Measurements from ENCODE around the gene ZBTB20. TPM values are rescaled to one million over a fixed set of nuclear protein-coding genes. Genes with fewer than 3 reads are reported as not detected.

ZBTB20 gene
- total and polyA plus RNA-seq, 9 donors: 4.3 to 160 (median 107) TPM

DNA sequence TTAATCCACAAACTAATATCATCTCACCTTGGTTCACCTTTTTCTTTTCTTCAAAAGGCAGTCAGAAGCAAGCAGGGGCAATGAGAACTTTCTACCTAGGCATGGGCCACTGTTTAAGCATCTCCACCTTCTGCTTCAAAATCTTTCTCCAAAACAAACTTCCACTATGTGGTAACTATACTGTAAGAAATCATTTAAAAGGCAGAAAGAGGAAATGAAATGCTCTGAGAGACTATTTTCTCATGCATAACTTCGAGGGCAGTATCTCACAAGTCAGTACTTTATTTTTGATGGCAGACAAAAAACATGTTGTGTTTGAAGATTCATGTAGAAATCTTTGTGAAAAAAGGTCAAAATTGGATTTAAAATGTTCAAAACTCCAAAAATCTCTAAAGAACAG, 419.7 kb downstream of the ZBTB20 start:
- Histone ChIP-seq H3K27ac (no peak overlapping the region), H3K4me1 (ENCODE audit: insufficient read depth) (no peaks in the 10 kb centered on the region), H3K9me3 (no peaks in the 10 kb centered on the region), H3K36me3 (no peaks in the 10 kb centered on the region), H3K27me3 (no peaks in the 10 kb centered on the region), H3K4me3 (no peak overlapping the region)
- 29 to 41% (median 31%) methylated on average over 1 of the region's 1 CpG for WGBS, 3 donors
- intact Hi-C loops (cut with DNase I): no loop called here
- no peak for TF ChIP-seq EP300 (IDR thresholded peaks at IDR 0.05)
- TF ChIP-seq POLR2A (IDR thresholded peaks at IDR 0.05): no peak
- TF ChIP-seq, protein P1, sequence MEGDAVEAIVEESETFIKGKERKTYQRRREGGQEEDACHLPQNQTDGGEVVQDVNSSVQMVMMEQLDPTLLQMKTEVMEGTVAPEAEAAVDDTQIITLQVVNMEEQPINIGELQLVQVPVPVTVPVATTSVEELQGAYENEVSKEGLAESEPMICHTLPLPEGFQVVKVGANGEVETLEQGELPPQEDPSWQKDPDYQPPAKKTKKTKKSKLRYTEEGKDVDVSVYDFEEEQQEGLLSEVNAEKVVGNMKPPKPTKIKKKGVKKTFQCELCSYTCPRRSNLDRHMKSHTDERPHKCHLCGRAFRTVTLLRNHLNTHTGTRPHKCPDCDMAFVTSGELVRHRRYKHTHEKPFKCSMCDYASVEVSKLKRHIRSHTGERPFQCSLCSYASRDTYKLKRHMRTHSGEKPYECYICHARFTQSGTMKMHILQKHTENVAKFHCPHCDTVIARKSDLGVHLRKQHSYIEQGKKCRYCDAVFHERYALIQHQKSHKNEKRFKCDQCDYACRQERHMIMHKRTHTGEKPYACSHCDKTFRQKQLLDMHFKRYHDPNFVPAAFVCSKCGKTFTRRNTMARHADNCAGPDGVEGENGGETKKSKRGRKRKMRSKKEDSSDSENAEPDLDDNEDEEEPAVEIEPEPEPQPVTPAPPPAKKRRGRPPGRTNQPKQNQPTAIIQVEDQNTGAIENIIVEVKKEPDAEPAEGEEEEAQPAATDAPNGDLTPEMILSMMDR (IDR thresholded peaks at IDR 0.05): no peak
- no peak for DNase-seq

DNA sequence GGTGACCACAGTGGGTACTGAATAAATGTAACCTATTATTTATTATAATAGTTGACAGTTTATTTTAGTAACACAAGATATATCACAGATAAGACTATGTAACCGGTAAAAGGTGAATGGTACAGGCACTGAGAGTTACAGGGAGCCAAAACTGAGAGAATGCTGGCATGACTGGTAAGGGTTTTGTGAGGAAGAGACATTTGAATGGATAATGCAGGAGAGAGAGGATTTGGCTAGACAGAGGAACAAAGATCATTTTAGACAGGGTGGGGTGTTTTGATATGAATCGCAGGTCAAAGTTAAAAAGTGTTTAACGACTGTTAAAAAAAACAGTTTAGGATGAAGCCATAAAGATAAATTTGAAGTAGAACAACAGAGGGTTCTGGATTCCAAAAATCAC, 421.1 kb downstream of the ZBTB20 start:
- no peaks in the 10 kb centered on the region for H3K4me1 ChIP-seq (ENCODE audit: insufficient read depth)
- WGBS, 3 donors: 91 to 95% (median 94%) methylated on average over 3 of the region's 3 CpGs
- TF ChIP-seq EP300 (IDR thresholded peaks at IDR 0.05) (no peak), POLR2A (IDR thresholded peaks at IDR 0.05) (no peak)
- TF ChIP-seq, protein P1 (IDR thresholded peaks at IDR 0.05): no peak
- no peak overlapping the region for H3K27ac ChIP-seq
- H3K36me3 ChIP-seq: no peaks in the 10 kb centered on the region
- H3K4me3 ChIP-seq: no peak overlapping the region
- no peaks in the 10 kb centered on the region for H3K9me3 ChIP-seq
- no peaks in the 10 kb centered on the region for H3K27me3 ChIP-seq
- DNase-seq: no peak
- intact Hi-C loops (cut with DNase I): no loop called here

DNA sequence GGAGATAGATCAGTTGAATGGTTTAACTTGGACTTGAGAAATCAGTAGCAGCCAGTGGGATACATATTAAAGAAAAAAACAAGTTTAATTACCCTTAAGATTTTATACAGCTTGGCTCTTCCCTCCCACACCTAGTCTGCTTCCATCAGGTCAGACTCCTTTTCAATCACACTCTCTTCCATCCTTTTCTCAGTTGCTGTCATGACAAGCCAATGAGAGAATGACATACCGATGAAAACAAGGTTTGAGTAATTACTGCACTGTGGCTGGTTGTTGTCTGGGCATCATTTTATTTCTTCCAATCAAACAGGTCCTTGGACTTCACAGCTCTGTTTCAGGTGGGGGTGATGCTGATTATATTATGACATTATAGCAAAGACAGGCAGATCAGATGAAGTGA, 424.6 kb downstream of the ZBTB20 start:
- no peak overlapping the region for H3K4me3 ChIP-seq
- H3K9me3 ChIP-seq: no peaks in the 10 kb centered on the region
- intact Hi-C loops (cut with DNase I): no loop called here
- H3K27ac ChIP-seq: no peak overlapping the region
- 88 to 90% (median 89%) methylated on average over 1 of the region's 1 CpG for WGBS, 3 donors
- no peaks in the 10 kb centered on the region for H3K27me3 ChIP-seq
- H3K4me1 ChIP-seq (ENCODE audit: insufficient read depth): no peaks in the 10 kb centered on the region
- no peaks in the 10 kb centered on the region for H3K36me3 ChIP-seq
- no peak for DNase-seq
- no peak for TF ChIP-seq EP300 (IDR thresholded peaks at IDR 0.05)

DNA sequence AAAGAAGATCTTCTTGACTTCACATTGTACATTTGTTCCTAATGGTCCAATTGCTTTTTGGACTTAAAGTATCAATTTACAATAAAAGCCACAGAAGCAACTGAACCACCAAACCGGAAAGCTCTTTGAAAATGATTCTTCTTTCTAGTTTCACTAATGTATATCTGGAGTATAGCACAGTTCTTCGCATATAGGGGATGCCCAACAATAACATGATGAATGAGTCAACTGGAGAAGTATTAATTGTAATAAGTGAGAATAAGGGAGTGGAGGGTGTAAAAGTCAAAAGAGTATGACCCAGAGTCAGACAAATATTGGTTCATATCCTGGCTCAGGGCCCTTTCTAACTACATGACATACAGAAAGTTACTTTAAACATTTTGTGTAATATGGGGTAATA, 425.2 kb downstream of the ZBTB20 start:
- WGBS, 3 donors: 95 to 98% (median 97%) methylated on average over 2 of the region's 2 CpGs
- intact Hi-C loops (cut with DNase I): no loop called here
- TF ChIP-seq POLR2A (IDR thresholded peaks at IDR 0.05) (no peak), EP300 (IDR thresholded peaks at IDR 0.05) (no peak)
- TF ChIP-seq, protein P1 (IDR thresholded peaks at IDR 0.05): no peak
- Histone ChIP-seq H3K4me1 (ENCODE audit: insufficient read depth) (no peaks in the 10 kb centered on the region), H3K36me3 (no peaks in the 10 kb centered on the region), H3K4me3 (no peak overlapping the region), H3K27me3 (no peaks in the 10 kb centered on the region), H3K27ac (no peak overlapping the region), H3K9me3 (no peaks in the 10 kb centered on the region)
- no peak for DNase-seq

DNA sequence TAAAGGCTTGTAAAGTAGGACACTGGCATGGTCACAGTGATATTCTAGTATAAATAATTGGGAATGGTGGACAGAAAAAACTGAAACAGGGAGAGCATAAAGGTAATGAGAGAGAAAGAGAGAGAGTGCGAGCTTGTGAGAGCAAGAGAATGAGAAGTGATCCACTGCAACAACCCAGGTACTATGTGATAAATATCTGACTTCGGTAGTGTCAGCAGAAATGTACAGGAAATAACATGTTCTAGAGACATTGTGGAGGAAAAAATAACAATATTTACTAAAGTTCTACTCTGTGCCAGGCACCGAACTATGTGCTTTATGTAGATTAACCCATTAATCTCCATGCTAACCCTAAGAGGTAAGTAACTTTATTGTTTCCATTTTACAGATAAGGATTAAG, 425.9 kb downstream of the ZBTB20 start:
- intact Hi-C loops (cut with DNase I): no loop called here
- TF ChIP-seq EP300 (IDR thresholded peaks at IDR 0.05) (no peak), POLR2A (IDR thresholded peaks at IDR 0.05) (no peak)
- TF ChIP-seq, protein P1 (IDR thresholded peaks at IDR 0.05): no peak
- H3K9me3 ChIP-seq: no peaks in the 10 kb centered on the region
- no peaks in the 10 kb centered on the region for H3K36me3 ChIP-seq
- no peaks in the 10 kb centered on the region for H3K4me1 ChIP-seq (ENCODE audit: insufficient read depth)
- H3K27me3 ChIP-seq: no peaks in the 10 kb centered on the region
- 69 to 76% (median 73%) methylated on average over 3 of the region's 3 CpGs for WGBS, 3 donors
- no peak for DNase-seq
- no peak overlapping the region for H3K4me3 ChIP-seq
- no peak overlapping the region for H3K27ac ChIP-seq
